ENCODE results near the gene PFKM.

PFKM gene

DNA sequence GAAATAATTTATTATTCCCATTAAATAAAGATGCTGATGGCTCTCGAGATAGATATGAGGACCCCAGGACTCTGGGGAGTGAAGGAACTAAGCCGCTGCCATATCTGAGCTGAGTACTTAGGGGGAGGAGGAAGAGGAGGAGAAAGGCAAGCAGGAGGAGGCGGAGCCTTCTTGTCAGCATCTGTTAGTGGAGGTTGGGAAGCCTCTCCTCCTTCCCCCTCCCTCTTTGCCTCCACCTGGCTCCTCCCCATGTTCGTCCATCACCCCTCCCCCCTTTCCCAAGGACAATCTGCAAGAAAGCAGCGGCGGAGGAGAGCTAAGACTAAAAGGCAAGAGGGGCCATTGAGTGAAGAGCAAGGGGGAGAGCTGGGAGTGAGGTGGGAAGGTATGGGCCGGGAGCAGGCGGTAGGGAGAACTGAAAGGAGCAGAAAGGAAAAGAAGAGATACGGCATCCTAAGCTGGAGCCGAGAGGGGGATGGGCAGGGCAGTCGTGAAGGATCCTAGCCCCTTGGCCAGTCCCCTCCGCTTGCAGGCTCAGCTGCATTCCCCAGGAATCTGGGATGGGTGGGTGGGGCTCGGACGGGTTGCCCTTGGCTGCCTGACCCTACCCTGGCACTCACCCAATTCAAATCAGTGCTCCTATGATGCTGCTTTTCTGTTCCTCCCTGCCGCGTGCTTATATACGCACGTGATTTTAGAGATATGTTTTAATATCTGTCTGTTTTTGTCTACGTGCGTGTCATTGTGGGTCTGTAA, at the start of gene PFKM:
Gene PFKM, plus strand, starts transcription at position 287 of the 756 bp plus-strand sequence. CDS start 3,411 bp downstream, outside the sequence.
- peak; percentile 71 for DNase-seq (ENCODE audit: extremely low read depth, insufficient read length)
- TF ChIP-seq, protein P1, sequence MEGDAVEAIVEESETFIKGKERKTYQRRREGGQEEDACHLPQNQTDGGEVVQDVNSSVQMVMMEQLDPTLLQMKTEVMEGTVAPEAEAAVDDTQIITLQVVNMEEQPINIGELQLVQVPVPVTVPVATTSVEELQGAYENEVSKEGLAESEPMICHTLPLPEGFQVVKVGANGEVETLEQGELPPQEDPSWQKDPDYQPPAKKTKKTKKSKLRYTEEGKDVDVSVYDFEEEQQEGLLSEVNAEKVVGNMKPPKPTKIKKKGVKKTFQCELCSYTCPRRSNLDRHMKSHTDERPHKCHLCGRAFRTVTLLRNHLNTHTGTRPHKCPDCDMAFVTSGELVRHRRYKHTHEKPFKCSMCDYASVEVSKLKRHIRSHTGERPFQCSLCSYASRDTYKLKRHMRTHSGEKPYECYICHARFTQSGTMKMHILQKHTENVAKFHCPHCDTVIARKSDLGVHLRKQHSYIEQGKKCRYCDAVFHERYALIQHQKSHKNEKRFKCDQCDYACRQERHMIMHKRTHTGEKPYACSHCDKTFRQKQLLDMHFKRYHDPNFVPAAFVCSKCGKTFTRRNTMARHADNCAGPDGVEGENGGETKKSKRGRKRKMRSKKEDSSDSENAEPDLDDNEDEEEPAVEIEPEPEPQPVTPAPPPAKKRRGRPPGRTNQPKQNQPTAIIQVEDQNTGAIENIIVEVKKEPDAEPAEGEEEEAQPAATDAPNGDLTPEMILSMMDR (IDR thresholded peaks at IDR 0.05; ENCODE audit: insufficient read depth, low read length, poor library complexity, severe bottlenecking) = no peak
- Histone ChIP-seq H3K36me3 (ENCODE audit: control insufficient read depth, insufficient read depth, low read length) (peaks cover 5% of the 10 kb centered on the region), H3K4me3 (replicated peaks; ENCODE audit: low read depth, low read length) (peak within 1 kb of the TSS; percentile 74), H3K27me3 (replicated peaks; ENCODE audit: control insufficient read depth, insufficient read depth, low read length) (no peaks in the 10 kb centered on the region)

DNA sequence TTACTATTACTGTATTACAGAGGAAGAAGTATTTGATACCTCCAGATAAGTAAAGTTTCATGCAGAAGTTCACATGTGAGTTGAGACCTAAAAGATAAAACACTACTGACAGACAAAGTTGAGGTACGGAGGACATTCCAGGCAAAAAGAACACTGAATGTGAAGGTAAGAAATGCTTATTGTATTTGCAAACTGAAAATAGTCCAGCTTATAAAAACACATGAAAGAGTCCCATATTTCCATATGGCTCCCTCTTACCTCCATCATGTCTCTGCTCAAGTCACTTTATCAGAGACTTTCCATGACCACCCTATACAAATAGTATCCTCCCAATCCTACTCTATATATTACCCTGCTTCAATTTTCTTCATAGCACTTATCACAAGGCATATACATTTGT, 49.1 kb upstream of the PFKM start:
- no peaks in the 10 kb centered on the region for H3K27me3 ChIP-seq (replicated peaks; ENCODE audit: control insufficient read depth, insufficient read depth, low read length)
- TF ChIP-seq, protein P1 (IDR thresholded peaks at IDR 0.05; ENCODE audit: insufficient read depth, low read length, poor library complexity, severe bottlenecking) = no peak
- no peak overlapping the region for H3K4me3 ChIP-seq (replicated peaks; ENCODE audit: low read depth, low read length)
- DNase-seq (ENCODE audit: extremely low read depth, insufficient read length) = no peak
- peaks cover 5% of the 10 kb centered on the region for H3K36me3 ChIP-seq (ENCODE audit: control insufficient read depth, insufficient read depth, low read length)

DNA sequence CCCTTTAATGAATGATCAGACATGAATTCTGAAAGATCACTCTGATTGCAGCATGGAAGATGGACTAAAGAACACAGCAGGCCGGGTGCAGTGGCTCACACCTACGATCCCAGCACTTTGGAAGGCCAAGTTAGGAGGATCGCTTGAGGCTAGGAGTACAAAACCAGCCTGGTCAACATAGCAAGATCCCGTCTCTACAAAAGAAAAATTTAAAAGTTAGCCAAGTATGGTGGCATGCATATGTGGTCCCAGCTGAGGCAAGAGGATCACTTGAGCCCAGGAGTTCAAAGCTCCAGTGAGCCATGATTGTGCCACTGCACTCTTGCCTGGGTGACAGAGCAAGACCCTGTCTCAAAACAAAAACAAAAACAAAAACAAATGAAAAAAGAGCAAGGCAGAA, 48.4 kb upstream of the PFKM start:
- Histone ChIP-seq H3K36me3 (ENCODE audit: control insufficient read depth, insufficient read depth, low read length) (peaks cover 2% of the 10 kb centered on the region), H3K4me3 (replicated peaks; ENCODE audit: low read depth, low read length) (no peak overlapping the region), H3K27me3 (replicated peaks; ENCODE audit: control insufficient read depth, insufficient read depth, low read length) (no peaks in the 10 kb centered on the region)
- TF ChIP-seq, protein P1 (IDR thresholded peaks at IDR 0.05; ENCODE audit: insufficient read depth, low read length, poor library complexity, severe bottlenecking) = no peak
- DNase-seq (ENCODE audit: extremely low read depth, insufficient read length) = no peak

DNA sequence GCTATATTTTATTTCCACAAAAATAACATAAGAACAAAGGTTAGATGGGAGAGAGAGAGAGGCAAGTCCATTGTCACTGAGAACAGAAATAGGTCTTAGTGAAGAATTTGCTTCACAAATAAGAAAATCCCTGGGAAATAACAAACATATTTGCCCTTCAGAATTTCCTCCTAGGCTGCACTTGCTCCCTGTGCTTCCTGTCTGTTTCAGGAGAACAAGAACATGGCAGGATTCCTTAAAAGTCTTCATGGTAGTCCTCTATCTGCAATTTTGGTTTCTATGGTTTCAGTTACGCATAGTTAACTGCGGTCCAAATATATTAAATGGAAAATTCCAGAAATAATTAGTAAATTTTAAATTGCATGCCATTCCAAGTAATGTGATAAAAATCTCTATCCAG, 47.4 kb upstream of the PFKM start:
- TF ChIP-seq, protein P1 (IDR thresholded peaks at IDR 0.05; ENCODE audit: insufficient read depth, low read length, poor library complexity, severe bottlenecking) = no peak
- no peaks in the 10 kb centered on the region for H3K27me3 ChIP-seq (replicated peaks; ENCODE audit: control insufficient read depth, insufficient read depth, low read length)
- no peak overlapping the region for H3K4me3 ChIP-seq (replicated peaks; ENCODE audit: low read depth, low read length)
- H3K36me3 ChIP-seq (ENCODE audit: control insufficient read depth, insufficient read depth, low read length) = peaks cover 2% of the 10 kb centered on the region
- no peak for DNase-seq (ENCODE audit: extremely low read depth, insufficient read length)

- H3K4me3 ChIP-seq (replicated peaks; ENCODE audit: low read depth, low read length) = no peak overlapping the region
- TF ChIP-seq, protein P1 (IDR thresholded peaks at IDR 0.05; ENCODE audit: insufficient read depth, low read length, poor library complexity, severe bottlenecking) = no peak
- peaks cover 2% of the 10 kb centered on the region for H3K36me3 ChIP-seq (ENCODE audit: control insufficient read depth, insufficient read depth, low read length)
- H3K27me3 ChIP-seq (replicated peaks; ENCODE audit: control insufficient read depth, insufficient read depth, low read length) = no peaks in the 10 kb centered on the region
- no peak for DNase-seq (ENCODE audit: extremely low read depth, insufficient read length)
Observed at GRCh38 chr12:48072266-48072665, 46.9 kb upstream of the PFKM start.
